ENCODE measurements around the gene TMX3.

TMX3 gene

DNA sequence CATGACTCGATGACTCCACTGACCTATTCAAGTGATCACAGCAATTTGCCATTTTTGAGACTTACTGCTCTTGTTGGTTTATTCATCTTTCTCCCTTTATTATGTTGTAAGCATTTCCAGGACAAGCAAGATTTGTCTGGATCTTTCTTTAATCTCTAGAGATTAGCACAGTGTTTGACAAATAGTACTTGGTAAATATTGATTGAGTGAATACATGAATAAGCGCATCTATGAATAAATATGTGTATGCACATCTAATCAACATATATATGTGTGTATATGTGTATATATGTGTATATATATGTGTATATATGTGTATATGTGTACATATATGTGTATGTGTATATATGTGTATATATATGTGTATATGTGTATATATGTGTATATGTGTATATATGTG is 7.3 kb downstream of the TMX3 start:
- DNase-seq, result no peak

GRCh38 chr18:68705119-68705518 is 9.8 kb downstream of the TMX3 start:
- no peak for DNase-seq

DNA sequence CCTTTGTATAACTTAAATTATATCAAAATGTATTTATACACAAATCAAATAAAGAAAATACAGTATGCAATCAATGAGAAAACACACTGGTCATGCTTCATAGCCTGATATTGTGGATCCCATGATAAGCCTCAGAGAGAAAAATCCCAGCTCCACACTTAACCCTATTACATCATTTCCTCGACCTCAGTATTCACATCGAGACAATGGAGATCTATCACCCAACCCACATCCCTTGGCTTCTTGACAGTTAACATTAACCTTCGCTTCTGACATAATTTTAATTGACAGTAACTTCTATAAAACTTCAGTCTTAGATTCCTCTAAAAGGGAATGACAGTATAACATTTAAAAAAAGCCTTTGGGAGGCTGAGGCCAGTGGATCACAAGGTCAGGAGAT is 11.6 kb downstream of the TMX3 start:
- DNase-seq, result no peak

DNA sequence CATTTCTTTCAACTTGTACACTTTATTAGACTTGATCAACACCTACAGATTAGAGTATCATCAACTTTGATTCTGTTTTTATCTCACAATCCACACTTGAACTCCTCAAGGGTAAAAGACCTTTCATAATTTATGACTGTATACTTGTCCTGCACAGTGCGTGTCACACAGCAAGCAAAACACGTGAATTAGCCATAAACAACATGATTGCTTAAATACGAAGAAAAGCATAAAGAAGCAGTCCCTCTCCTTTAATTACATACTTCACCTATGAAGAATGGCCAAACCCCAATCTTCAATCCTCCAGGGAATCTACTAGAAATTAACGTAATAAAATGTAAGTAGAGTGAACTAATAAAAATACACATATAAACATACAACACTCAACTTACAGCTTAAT is 13.6 kb downstream of the TMX3 start:
- DNase-seq, result no peak

GRCh38 chr18:68699043-68699442 is 15.9 kb downstream of the TMX3 start:
- DNase-seq, result no peak

GRCh38 chr18:68696937-68697336 is 18.0 kb downstream of the TMX3 start:
- DNase-seq, result no peak

DNA sequence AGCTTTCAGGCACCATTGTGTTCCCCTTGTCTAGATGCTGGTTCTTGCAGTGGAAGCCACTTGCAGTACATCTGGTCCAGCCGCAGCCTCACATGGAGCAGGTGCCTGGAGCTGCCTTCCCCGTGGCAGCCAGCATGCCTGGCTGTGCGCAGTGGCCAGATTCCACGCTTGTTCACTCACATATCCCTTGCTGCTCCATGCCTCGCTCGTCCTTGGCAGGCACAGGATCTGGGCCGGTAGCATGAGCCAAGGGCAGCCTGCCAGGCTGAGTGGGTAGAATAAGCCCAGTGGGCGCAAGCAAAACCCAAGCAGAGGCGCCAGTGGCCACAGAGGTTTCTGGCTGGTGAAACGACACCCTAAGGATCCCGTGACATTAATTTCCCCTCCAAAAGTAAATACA is 20.6 kb downstream of the TMX3 start:
- peak; percentile 37 for DNase-seq

DNA sequence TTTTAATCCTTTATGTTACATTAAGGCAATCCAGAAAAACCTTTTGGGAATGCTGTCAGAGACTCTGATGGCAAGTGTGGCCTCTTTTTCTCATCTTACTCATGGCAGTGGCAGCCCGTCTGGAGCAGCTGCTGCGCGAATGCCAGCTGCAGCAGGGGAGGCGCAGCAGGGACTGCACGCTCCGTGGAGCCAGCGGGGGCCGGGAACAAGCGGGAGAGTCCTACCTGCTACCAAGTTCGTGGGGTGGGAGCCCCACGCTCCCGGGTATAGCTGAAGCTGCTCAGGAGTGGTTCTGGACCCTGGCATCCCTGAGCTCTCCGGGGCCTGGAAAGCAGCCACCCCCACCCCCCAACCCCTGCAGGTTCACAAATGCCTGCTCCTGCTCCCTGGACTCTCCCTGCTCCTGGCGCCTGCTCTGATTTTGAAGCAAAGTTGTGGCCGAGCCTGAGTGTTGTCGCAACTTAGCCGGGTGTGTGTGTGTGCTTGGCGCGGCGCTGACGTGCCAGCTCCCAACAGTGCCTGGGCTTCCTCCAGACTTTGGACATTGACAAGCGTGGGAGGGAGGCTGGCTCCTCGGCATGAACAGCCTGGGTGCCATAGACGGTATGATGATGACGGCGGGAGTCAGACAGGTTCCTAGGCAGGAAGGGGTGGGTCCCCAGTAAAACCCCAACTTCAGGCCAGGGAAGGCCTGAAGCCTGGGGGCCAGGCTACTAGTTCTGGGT is 21.7 kb downstream of the TMX3 start:
- DNase-seq, result no peak

DNA sequence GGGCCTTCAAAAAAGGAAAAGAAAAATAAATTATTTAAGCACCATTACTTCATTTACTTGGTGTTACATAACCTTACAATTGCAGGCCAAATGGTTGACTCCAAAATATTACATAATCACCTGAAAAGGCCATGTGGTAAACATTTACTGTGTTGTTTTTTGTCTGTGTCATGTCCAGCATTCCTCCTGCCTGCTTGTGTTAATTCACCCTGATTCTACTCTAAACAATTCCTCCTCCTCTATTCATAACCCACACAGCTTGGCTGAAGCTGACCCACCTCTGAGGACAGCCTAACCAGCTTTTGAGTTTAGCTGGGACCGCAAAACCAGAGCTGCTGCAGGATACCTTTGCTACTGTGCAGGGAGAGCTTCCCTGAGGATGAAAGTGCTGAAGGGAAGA is 35.4 kb downstream of the TMX3 start:
- DNase-seq, result no peak

GRCh38 chr18:68676913-68677312 is 38.0 kb downstream of the TMX3 start:
- DNase-seq, result no peak

- no peak for DNase-seq
These were observed 47.8 kb downstream of the TMX3 start for GRCh38 chr18:68667121-68667520.

GRCh38 chr18:68666381-68666780 is 48.5 kb downstream of the TMX3 start:
- no peak for DNase-seq

- DNase-seq, result no peak
These were observed 49.3 kb downstream of the TMX3 start for GRCh38 chr18:68665628-68666027.

- no peak for DNase-seq
These were observed 52.2 kb downstream of the TMX3 start for GRCh38 chr18:68662754-68663153.

GRCh38 chr18:68660354-68661183 is 54.3 kb downstream of the TMX3 start:
- DNase-seq, result no peak

DNA sequence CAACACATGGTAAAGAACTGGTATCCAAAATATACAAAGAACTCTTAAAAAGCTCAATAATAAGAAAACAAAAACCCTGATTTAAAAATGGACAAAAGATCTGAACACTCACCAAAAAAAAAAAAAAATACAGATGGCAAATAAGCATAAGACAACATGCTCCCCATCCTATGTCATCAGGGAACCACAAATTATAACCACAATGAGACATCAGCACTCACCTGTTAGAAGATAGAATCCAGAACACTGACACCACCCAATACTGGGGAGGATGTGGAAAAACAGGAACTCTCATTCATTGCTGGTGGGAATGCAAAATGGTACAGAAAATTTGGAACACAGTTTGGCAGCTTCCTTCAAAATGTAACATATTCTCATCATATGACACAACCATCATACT is 66.7 kb downstream of the TMX3 start:
- DNase-seq, result no peak

DNA sequence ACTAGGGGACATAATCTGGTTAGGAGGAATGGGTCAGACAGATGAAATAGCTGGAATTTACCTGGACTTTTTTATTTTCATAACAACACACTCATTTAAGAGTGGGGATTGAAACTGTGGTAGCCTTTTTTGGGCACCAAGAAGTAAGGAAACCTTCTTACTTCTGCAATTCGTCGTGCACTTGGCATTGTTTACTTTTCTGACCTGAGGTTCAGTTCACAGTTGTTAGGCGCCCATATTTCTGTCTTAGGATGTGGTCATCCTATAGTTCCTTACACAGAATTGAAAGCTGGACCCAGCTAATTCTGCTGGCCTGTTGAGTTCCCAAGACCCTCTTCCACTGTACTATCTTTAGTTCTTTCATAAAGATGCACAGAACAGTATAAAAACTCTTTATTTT is 72.9 kb downstream of the TMX3 start:
- no peak for DNase-seq

DNA sequence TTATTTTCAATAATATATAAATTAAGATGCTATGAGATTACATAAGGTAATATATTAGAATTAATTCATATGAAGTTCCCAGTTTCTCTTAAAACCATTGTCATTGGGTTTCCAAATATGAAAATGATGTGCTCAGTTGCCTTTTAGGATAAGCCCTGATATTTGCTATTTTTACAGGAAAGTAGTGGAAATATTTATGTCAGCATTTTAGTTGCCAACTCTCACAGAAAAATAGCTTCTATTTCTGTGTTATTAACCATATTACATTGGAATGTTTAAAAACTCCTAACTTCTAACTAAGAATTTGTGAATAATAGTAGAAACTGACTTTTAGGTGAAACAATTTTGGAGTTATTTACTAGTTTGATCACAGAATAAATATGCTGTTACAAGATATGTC is 74.0 kb downstream of the TMX3 start:
- no peak for DNase-seq

DNA sequence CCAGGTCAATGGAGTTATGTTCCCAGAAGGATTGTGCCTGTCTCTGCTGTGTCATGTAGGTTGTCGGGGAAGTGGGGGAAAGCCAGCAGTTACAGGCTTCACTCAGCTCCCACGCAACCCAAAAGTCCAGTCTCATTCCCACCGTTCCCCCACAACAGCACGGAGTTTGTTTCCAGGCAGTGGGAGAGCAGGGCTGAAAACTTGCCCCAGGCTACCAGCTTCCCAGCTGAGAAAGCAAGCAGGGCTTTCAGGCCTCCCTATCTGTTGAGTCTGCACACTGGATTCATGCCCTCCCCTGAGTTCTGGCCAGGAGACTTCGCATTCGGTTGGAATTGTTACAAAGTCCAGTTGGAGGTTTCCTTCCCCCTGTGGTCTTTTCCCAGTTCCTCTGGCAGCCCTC is 76.3 kb downstream of the TMX3 start:
- DNase-seq, result no peak

DNA sequence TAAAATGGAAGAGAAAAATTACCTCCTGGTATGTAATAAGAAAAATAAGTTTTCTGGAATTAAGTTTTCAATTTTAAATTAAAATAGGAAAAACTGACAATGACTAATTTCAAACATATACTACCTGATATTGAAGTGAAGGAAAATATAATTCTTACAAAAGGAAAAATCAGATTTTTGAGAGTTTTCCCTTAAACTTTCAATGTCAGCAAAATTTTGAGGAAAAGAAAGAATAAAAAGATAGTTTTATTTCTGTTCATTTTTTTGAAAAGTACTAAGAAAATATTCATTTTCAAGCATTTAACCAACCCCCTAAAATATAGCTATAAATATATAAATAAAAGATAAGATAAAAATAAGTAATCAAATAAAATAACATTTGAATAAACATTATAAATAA is 87.1 kb downstream of the TMX3 start:
- DNase-seq, result no peak
